ENCODE data around the gene PNPLA8.
A peak's percentile ranks its signal among the peaks of the same experiment; 100 is the strongest.
"Not testable (repeated sequence)": the region's sequence is repeated elsewhere in the genome, so short reads cannot be mapped to it uniquely, and the experiment has no call there.

The PNPLA8 gene

GRCh38 chr7:108525985-108526767, at the start of gene PNPLA8:
PNPLA8 (minus strand) TSS chr7:108526135; CDS start chr7:108515491, 10,644 bp downstream.
- DNase-seq (ENCODE audit: low read depth in 2 of 2, low spot score in 1 of 2), result peak; percentile 100

GRCh38 chr7:108575156-108575555, 49.2 kb upstream of the PNPLA8 start:
- no peak for DNase-seq (ENCODE audit: low read depth in 2 of 2, low spot score in 1 of 2)

- no peak for DNase-seq (ENCODE audit: low read depth in 2 of 2, low spot score in 1 of 2)
Measured at GRCh38 chr7:108572480-108572879, 46.5 kb upstream of the PNPLA8 start.

- DNase-seq (ENCODE audit: low read depth in 2 of 2, low spot score in 1 of 2), result no peak
Measured at GRCh38 chr7:108570146-108570755, 44.3 kb upstream of the PNPLA8 start.

- DNase-seq (ENCODE audit: low read depth in 2 of 2, low spot score in 1 of 2), result peak; percentile 96 to 99
Measured at GRCh38 chr7:108569381-108570145, 43.6 kb upstream of the PNPLA8 start, which contains the start of the genes DNAJB9 and THAP5. DNAJB9 (plus strand) TSS chr7:108569874; CDS start chr7:108571727, 1,853 bp downstream. THAP5 (minus strand) TSS chr7:108569706; CDS start chr7:108569569, 137 bp downstream.

- DNase-seq (ENCODE audit: low read depth in 2 of 2, low spot score in 1 of 2), result no peak
Measured at GRCh38 chr7:108568801-108569380, 43.0 kb upstream of the PNPLA8 start.

GRCh38 chr7:108565987-108566386, 40.1 kb upstream of the PNPLA8 start:
- DNase-seq (ENCODE audit: low read depth in 2 of 2, low spot score in 1 of 2), result no peak

- no peak for DNase-seq (ENCODE audit: low read depth in 2 of 2, low spot score in 1 of 2)
Measured at GRCh38 chr7:108561047-108561619, 35.2 kb upstream of the PNPLA8 start.

GRCh38 chr7:108559253-108559652, 33.3 kb upstream of the PNPLA8 start:
- no peak for DNase-seq (ENCODE audit: low read depth in 2 of 2, low spot score in 1 of 2)

- no peak for DNase-seq (ENCODE audit: low read depth in 2 of 2, low spot score in 1 of 2)
Measured at GRCh38 chr7:108557617-108558016, 31.7 kb upstream of the PNPLA8 start.

GRCh38 chr7:108557191-108557590, 31.3 kb upstream of the PNPLA8 start:
- no peak for DNase-seq (ENCODE audit: low read depth in 2 of 2, low spot score in 1 of 2)

GRCh38 chr7:108556665-108557064, 30.7 kb upstream of the PNPLA8 start:
- not testable (repeated sequence) for DNase-seq (ENCODE audit: low read depth in 2 of 2, low spot score in 1 of 2)

GRCh38 chr7:108548141-108548896, 22.4 kb upstream of the PNPLA8 start:
- not testable (repeated sequence) for DNase-seq (ENCODE audit: low read depth in 2 of 2, low spot score in 1 of 2)

- no peak for DNase-seq (ENCODE audit: low read depth in 2 of 2, low spot score in 1 of 2)
Measured at GRCh38 chr7:108541478-108541877, 15.5 kb upstream of the PNPLA8 start.

GRCh38 chr7:108538685-108539084, 12.8 kb upstream of the PNPLA8 start:
- not testable (repeated sequence) for DNase-seq (ENCODE audit: low read depth in 2 of 2, low spot score in 1 of 2)

- not testable (repeated sequence) for DNase-seq (ENCODE audit: low read depth in 2 of 2, low spot score in 1 of 2)
Measured at GRCh38 chr7:108538236-108538635, 12.3 kb upstream of the PNPLA8 start.

- no peak for DNase-seq (ENCODE audit: low read depth in 2 of 2, low spot score in 1 of 2)
Measured at GRCh38 chr7:108537229-108537628, 11.3 kb upstream of the PNPLA8 start.

GRCh38 chr7:108535744-108536143, 9.8 kb upstream of the PNPLA8 start:
- no peak for DNase-seq (ENCODE audit: low read depth in 2 of 2, low spot score in 1 of 2)

- DNase-seq (ENCODE audit: low read depth in 2 of 2, low spot score in 1 of 2), result no peak
Measured at GRCh38 chr7:108535257-108535656, 9.3 kb upstream of the PNPLA8 start.

- no peak for DNase-seq (ENCODE audit: low read depth in 2 of 2, low spot score in 1 of 2)
Measured at GRCh38 chr7:108533712-108534111, 7.8 kb upstream of the PNPLA8 start.

Data from stimulated activated CD8-positive, alpha-beta memory T cell treated with anti-CD3 and anti-CD28 coated beads, Interleukin-4, amount 100 ng/mL, for 4 hours (primary cell).